GM19467 (cell line): ENCODE data around the gene COBLL1.

ENCODE experiments used
- ATAC-seq: cut with Tn5 transposase; IDR thresholded peaks from one replicate; pipeline ENCODE4 v1.9.1; 2021; ENCODE audit warnings: mild to moderate bottlenecking, moderate library complexity; ENCODE audit not compliant: unreplicated experiment

The COBLL1 gene

GRCh38 chr2:164651361-164651760, 190.3 kb downstream of the COBLL1 start:
- no peak for ATAC-seq

- no peak for ATAC-seq
Measured at GRCh38 chr2:164644036-164644700, 197.5 kb downstream of the COBLL1 start.

- ATAC-seq = no peak
Measured at GRCh38 chr2:164642946-164643555, 198.6 kb downstream of the COBLL1 start.

- no peak for ATAC-seq
Measured at GRCh38 chr2:164642268-164642667, 199.4 kb downstream of the COBLL1 start.
